Epithelial cell of proximal tubule (primary cell): ENCODE data around the gene SLC7A6. TPM values are rescaled to one million over a fixed set of nuclear protein-coding genes. Genes with fewer than 3 reads are reported as not detected.

Source experiments
- DNase-seq: peaks from one replicate; pipeline ENCODE4 v3.0.0-alpha.2; 2011; ENCODE audit warnings: low read depth
- H3K4me3 ChIP-seq: 2 replicates; pipeline ENCODE4 v1.5.1; 2011; ENCODE audit warnings: low read depth, mild to moderate bottlenecking, low read length
- total RNA-seq: library from RNA; depleted of rRNA; stranded (reverse); fragments of >200 nt; gene quantifications from 2 replicates; pipeline ENCODE4 v1.2.3, GENCODE V29; 2015
- TF ChIP-seq, protein P1 (sequence below): conservative IDR thresholded peaks from 2 replicates; pipeline ENCODE4 v1.5.1; 2012; ENCODE audit warnings: low read depth, mild to moderate bottlenecking, low read length

The SLC7A6 gene
- total RNA-seq, 1 donor from 2014 or later = 10.6 TPM

DNA sequence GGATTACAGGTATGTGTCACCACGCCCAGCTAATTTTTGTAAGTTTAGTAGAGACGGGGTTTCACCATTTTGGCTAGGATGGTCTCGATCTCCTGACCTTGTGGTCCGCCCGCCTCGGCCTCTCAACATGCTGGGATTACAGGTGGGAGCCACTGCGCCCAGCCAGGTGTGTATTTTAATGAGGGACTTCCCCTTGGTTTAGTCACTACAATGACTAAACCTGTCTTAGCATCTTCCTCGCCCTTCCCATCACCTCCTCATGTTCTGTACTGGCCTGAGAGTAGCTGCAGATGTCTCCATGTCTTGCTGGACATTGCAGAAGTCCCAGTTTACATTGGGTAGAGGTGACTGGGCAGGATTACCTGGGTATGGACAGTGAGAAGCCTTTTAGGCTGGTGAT, 9.6 kb downstream of the SLC7A6 start:
- no peak for DNase-seq
- TF ChIP-seq, protein P1, sequence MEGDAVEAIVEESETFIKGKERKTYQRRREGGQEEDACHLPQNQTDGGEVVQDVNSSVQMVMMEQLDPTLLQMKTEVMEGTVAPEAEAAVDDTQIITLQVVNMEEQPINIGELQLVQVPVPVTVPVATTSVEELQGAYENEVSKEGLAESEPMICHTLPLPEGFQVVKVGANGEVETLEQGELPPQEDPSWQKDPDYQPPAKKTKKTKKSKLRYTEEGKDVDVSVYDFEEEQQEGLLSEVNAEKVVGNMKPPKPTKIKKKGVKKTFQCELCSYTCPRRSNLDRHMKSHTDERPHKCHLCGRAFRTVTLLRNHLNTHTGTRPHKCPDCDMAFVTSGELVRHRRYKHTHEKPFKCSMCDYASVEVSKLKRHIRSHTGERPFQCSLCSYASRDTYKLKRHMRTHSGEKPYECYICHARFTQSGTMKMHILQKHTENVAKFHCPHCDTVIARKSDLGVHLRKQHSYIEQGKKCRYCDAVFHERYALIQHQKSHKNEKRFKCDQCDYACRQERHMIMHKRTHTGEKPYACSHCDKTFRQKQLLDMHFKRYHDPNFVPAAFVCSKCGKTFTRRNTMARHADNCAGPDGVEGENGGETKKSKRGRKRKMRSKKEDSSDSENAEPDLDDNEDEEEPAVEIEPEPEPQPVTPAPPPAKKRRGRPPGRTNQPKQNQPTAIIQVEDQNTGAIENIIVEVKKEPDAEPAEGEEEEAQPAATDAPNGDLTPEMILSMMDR = no peak
- no peak overlapping the region for H3K4me3 ChIP-seq

DNA sequence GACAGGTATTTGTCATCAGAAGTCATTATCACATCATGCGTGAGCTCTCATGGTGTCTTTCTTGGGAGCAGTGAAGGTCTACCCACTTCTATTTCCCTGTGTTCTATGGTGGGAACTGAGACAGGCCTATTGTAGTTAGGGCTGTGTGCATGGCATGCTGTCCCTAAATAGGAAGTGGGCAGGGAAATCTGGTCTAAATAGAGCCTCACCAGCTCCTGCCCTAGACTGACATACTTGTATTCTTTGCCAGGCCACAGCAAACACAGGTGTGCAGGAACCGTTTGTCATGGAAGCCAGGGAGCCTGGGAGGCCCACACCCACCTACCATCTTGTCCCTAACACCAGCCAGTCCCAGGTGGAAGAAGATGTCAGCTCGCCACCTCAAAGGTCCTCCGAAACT, 10.1 kb downstream of the SLC7A6 start:
- TF ChIP-seq, protein P1 = no peak
- no peak overlapping the region for H3K4me3 ChIP-seq
- no peak for DNase-seq

DNA sequence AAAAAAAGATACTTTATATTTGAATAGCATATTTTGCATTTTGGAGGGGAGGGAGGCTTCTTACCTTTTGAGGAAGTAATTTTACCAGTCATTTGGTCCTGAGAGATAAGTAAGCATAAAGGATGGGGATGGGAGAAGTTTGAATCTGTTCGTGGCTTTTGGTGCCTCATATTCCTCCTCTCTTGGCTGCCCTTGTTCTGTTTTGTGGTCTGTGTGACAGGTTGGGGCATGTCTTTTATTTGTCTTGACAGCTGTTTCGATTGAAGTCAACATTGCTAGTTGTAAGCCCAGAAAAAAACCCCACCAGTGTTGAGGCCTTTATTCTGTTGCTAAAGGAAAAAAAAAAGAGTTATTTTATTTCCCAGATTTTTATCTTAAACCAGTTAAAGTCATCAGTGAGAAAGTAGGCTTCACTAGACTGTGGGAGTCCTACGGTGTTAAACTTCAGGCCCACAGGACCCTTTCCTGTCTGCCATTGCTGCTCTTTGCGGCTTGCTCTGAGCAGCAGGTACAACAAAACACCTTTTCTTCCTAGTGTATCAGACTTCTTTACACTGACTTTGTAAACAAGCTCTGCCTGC, 11.4 kb downstream of the SLC7A6 start:
- H3K4me3 ChIP-seq = no peak overlapping the region
- no peak for DNase-seq
- TF ChIP-seq, protein P1 = no peak

DNA sequence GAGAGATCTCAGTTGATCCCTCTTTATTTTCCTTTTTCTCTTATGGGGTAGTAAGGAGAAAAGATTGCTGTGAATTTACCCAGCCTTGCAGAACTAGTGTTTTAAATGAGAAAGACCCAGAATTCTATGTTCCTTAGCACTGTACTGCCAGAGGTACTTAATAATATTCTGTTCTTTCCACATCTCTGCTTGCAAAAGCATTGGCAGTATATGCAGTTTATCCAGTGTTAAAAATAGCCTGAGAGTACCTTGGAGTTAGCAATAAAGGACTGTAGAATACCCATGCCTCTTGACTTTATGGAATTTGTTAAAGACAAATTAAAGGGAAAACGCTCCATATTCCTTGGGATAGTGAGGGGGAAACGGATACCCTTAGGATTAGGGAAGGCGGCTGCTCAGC, 11.9 kb downstream of the SLC7A6 start:
- no peak for DNase-seq
- no peak overlapping the region for H3K4me3 ChIP-seq
- TF ChIP-seq, protein P1 = no peak

DNA sequence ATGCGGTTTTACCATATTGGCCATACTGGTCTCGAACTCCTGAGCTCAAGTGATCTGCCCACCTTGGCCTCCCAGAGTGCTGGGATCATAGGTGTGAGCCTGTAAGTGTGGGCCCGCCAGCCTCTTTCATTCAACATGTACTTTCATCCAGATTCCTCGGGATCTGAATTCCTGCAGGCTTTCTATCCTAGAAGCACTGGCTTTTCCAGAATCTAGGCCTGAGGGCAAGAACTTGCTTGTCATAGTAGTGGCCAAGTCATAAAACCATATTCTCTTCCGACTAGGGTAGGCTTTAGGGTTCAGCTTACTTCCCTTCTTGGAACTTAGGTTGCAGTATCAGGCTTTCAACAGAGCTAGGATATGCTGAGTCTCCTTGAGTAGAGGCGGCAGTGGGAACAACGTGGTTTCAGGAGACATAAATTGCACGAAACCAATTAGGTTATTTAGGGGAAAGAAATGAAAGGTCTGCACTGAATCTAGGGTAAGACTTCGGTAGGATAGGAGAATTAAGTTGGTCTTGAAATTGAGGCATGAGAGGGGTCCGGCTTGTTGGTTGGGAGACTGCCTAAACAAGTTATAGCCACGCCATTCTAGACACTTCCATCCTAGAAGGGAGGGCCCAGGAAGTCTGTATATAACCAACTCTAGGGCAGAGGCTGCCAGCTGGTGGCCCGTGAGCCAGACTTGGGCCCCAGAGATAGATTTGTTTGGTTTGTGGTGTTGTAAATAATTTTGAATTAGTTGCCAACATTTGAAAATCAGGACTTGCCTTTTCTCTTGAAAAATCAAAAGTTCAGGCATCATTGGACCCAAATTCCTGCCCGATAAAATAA, 15.6 kb downstream of the SLC7A6 start:
- no peak for DNase-seq
- TF ChIP-seq, protein P1 = no peak
- H3K4me3 ChIP-seq = no peak overlapping the region

DNA sequence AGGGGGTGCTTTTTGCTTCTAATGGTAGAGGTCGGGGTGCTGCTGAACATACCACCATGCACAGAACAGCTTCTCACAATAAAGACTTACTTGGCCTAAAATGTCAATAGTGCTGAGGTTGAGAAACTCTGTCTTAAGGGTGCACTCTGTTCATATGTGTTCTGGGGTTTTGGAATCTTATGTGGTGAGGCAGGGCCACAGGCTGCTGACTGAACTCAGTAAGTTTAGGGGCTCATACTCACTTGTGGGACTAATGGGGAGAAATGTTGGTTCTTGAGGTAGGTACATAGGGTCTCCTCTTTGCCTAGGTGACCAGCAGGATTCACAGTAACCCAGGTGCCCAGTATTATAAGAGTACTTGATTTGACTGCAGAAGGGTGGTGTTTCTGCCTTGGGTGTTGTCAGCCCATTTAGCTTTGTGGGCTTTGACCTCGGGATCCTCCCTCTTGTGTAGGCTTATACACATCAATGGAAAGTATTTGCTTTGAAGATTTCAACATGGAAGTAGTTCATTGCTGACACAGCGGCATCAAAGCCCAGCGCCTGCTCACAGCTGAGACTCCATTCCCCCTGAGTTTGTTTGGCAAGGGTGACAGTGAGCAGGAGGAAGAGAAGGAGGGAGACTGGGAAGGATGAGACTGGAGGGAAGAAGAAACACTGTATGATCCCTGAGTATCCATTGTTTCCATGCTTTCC, 17.2 kb downstream of the SLC7A6 start:
- H3K4me3 ChIP-seq = no peak overlapping the region
- TF ChIP-seq, protein P1 = no peak
- DNase-seq = no peak
